GM19240 (cell line): ENCODE results near the gene TMEM50A.
"Not testable (repeated sequence)": the region's sequence is repeated elsewhere in the genome, so short reads cannot be mapped to it uniquely, and the experiment has no call there.

Source experiments
- DNase-seq: peaks from one replicate; pipeline ENCODE4 v3.0.0; 2011; ENCODE audit warnings: low spot score; ENCODE audit not compliant: insufficient read length

TMEM50A gene

DNA sequence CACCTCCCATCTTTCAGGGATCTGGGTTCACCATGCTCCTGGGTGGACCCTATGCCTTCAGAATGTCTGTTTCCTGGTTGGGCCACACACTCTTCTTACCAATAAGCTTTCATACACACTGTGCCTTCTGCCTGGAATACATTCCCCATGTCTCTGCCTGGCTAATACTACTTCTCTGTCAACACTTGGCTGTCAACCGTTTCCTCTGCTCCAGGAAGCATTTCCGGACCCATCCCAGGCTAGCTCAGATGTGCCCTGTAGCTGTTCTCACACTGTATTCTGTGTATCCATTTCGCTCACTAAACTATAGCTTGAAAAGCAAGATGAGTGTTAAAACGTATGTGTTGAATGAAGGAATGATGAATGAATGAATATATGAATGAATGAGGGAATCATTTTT lies 49.0 kb downstream of the TMEM50A start:
- not testable (repeated sequence) for DNase-seq

DNA sequence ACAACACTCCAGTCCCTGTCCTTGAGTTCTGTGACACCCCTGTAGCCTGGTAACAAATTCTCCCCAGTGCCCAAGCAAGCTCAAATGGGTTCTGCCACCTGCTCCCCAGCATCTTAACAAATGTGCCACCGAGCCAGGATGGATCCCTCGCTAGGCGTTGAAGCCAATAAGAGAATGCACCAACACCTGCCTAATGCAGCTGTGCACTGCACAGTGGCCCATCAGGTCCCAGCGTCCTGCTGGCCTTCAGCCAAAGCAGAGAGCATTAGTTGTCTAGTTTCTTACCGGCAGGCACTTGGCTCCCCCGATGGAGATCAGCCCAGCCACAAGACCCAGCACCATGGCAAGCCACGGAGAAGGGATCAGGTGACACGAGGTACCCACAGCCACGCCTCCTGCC lies 50.6 kb downstream of the TMEM50A start:
- DNase-seq = not testable (repeated sequence)

DNA sequence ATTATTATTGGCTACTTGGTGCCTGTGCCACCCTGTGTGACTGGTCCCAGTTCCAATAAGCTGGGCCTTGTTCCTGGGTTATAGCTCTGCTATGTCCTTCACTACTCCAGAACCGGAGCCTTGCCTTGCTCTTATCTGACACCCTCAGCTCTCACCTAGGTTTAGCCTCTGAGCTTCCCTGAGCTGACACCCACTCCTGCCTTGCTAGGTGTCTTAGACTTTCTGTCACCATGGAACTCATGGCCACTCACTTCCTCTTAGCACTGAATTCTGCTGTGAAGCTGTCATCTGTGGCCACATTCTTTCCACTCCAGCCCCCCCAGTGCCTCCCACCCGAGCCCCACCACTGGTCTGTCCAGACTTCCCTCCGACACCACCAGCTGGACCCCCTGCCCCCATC lies 51.6 kb downstream of the TMEM50A start:
- not testable (repeated sequence) for DNase-seq

DNA sequence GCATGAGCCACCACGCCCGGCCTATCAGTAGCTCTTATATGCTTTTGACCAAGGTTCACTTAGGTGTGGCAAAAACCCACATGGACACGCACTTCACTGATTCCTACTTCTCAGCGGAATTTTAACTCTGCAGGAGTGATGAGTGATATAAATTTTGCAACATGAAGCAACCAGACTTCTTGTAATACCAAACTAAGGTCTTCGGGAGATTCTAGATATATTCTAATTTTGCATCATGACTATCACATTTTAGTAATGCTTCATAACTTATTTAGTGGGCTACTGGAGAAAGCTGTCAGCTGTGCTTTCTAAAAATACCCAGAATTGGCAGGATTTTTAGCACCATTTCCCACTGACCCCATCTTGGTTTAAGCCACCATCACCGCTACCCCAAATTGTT lies 54.7 kb downstream of the TMEM50A start:
- no peak for DNase-seq

DNA sequence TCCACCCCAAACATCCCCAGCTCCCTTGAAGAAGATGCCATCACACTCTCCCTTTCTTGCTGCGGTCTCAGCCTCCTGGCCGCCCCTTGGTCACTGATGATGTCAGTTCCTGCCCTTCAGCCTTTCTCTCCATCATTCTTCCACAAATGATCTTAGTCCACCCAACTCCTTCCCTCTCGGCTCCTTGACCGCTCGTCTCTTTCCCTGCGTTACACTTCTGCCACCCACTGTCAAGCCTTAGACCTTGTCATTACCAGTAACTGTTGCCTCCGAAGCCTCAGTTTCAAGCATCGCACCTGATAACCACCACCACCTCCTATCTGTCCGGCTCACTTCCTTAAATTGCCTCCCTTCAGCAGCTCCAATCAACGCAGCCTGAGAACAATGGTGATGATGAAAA lies 59.4 kb downstream of the TMEM50A start:
- not testable (repeated sequence) for DNase-seq

DNA sequence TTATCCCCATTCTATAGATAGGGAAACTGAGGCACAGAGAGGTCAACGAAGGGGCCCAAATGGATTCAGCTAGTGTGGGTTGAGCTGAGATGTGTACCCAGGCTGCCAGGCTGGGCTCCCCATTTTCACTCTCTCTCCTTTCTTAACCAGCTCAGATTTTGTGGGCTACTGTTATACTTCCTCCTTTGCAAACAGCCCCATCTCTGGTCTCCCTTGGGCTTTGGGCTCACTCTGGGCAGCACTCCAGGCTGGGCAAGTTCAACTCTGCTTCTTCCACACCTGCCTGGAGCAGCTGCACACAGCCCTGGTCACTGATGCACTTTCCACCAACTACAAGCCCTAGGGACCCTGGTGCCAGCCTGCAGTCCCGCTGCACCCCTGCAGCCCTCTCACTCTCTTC lies 59.9 kb downstream of the TMEM50A start:
- not testable (repeated sequence) for DNase-seq

DNA sequence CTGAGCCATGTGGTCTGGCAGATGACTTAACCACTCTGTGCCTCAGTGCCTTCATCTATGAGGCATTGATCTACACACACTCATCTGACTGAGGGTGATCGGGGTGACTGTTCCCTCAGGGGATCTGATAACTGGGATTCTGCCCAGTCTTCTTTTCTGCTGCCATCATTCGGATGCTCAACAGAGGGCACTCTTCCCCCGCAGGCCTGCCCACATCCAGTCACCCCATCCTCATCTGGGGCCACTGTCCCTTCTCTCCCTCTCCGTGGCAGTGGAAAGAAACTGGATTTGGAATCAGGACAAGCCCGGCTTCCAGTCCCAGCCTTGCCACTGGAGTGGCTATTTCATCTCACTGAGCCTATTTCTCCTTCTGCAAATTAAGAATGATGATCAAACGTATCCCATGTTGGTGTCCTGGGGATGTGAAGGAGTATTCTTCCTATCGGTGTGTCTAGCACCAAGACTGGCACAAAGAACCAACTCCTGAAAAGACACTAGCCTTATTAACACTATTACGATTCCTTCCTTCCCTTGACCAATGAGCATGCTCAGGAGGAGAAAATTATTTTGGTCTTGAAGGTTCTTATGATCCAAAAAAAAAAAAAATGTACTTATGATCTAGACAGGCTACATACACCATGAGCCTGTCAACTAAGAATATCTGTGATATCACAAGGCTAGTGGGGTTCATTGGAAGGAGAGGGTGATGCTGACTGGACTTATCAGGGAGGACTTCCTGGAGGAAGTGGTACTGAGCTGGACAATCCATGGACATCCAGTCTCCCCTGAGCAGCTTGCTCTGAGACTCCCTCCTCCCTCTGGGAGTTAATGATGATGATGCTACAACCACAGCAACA lies 65.0 kb downstream of the TMEM50A start:
- DNase-seq = not testable (repeated sequence)

DNA sequence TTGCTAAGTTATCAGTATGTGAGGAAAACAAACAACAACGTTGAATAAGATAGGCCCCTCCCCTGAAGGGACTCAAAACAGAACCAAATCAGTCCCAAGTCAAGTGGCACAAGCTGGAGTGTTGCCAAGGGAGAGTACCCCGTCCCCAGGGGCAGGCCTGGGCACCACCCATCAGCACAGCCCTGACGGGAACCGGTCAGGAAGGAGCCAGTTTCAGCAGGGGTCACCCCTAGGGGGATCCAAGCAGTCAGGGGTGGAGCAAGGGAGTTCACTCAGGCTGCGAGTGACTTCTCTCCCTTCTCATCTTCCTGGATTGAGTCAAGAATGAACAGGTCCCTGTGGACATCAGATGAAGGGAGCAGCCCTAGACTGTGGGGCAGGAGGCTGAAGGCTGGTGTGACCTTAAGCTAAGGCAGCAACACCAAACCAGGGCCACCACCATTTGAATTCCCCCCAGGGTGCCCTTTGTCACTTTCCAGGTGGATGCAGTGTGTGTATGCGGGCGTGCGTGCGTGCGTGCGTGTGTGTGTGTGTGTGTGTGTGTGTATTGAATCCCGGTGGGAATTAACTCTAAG lies 67.7 kb downstream of the TMEM50A start:
- DNase-seq = not testable (repeated sequence)

DNA sequence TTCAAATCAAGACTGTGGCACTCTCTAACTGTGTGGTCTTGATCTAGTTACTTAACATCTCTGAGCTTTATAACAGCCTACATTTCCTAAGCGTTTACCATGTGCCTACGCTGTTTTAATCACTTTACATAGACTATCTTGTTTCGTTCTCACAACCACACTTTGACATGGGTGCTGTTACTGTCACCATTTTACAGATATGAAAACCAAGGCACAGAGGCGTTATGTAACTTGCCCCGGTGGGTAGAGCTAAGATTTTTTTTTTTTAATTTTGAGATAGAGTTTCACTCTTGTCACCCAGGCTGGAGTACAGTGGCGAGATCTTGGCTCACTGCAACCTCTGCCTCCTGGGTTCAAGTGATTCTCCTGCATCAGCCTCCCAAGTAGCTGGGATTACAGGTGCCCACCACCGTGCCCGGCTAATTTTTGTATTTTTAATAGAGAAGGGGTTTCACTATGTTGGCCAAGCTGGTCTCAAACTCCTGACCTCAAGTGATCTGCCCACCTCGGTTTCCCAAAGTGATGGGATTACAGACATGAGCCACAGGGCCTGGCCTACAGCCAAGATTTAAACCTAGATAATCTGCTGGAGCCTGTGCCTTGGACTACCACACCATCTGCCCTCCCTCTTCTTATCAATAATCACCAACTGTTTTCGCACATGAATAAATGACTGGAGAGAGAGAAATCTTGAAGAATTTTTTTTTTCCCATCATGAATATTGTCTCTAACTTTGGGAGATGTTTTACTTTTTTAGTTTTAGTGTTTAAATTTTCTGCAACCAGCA lies 71.7 kb downstream of the TMEM50A start:
- not testable (repeated sequence) for DNase-seq
